Umbilical cord (tissue), 2 donors: ENCODE results near the gene LSAMP. TPM values are rescaled to one million over a fixed set of nuclear protein-coding genes. Genes with fewer than 3 reads are reported as not detected.
"Not testable (repeated sequence)": the region's sequence is repeated elsewhere in the genome, so short reads cannot be mapped to it uniquely, and the experiment has no call there.

Experiments used
- DNase-seq: peaks from one replicate; pipeline ENCODE4 v3.0.0-alpha.2; 2015; ENCODE audit warnings: low spot score
- total RNA-seq: library from RNA; depleted of rRNA; stranded (reverse); fragments of >200 nt; gene quantifications from one replicate; pipeline ENCODE4 v1.2.3, GENCODE V29; 2014; ENCODE audit warnings: low replicate concordance; ENCODE audit not compliant: insufficient read depth

LSAMP gene
- total RNA-seq, 1 donor from 2014 or later, result 20.5 TPM

GRCh38 chr3:115766587-115767482, 678.5 kb downstream of the LSAMP start:
- peak; percentile 81 for DNase-seq

DNA sequence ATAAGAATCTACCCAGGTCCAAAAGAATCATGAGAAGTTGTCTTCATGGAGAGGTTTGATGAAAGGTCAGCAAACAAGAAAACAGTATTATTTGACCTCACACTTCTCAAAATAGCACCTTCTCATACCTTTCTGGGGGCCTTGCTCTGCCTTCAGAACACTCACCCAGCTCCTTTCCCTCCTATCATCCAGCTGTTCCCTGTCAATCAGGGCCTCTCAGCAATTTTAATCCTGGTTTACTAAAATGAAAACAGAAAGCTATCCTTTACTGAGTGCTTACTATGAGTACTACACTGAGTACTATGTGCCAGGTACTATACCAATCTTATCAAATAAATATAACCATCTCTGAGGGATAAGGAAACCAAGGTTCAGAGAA, 683.4 kb downstream of the LSAMP start:
- DNase-seq, result no peak

DNA sequence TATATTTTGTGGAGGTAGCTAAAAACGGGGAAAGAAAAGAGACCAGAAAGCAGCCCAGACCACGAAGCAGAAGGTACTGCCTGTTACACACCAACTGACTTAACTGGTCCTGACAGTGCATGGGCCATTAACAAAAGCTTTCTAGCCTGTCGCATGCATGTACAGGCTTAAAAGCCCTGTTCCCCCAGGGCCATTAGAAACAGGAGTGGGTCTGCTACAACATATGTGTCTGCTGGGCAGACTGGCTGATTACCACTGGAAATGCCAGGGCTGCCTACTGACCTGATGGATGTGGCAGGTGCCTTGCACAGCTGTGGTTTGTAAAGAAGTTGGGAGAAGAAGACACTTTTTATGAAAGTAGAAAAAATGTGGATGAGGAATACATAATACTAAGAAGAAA, 684.6 kb downstream of the LSAMP start:
- DNase-seq, result no peak

DNA sequence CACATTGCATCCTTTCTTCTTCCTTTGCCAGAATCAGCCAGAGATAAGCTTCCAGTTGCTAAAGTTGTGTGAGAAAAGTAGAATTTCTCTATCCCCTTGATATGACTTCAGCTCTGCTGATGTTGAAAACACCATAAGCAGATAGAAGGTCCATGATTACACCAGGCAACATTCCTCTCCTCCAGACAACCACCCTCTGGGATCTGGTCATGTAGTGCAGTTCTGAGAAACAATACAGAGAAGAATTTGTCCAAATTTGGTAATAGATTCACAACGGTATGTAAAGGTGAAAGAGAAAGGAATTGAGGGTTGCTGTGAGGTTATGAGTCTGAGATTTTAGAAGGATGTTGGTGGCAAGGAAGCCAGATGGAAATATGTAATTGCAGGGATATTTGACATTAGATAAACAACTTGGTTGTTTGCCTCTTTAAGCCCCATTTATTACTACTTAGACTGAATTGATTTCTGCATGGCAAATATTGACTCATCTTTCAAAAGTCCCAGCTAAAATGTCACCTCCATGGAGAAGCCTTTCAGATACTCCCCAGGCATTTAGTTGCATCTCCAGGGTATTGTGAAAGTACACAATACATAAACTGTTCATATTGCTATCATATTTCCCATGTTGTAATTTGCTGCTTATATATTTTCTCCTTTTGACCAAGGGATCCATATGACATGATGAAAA, 687.1 kb downstream of the LSAMP start:
- no peak for DNase-seq

GRCh38 chr3:115752978-115753377, 692.3 kb downstream of the LSAMP start:
- DNase-seq, result not testable (repeated sequence)
